Anterior cingulate cortex (tissue), 58 donors: ENCODE results near the gene NR2F1-AS1.

Source experiments
- DNase-seq, 58 donors: peaks; one replicate each; lab custom pipeline; 2025; lab: John Stamatoyannopoulos, UW

Gene NR2F1-AS1

DNA sequence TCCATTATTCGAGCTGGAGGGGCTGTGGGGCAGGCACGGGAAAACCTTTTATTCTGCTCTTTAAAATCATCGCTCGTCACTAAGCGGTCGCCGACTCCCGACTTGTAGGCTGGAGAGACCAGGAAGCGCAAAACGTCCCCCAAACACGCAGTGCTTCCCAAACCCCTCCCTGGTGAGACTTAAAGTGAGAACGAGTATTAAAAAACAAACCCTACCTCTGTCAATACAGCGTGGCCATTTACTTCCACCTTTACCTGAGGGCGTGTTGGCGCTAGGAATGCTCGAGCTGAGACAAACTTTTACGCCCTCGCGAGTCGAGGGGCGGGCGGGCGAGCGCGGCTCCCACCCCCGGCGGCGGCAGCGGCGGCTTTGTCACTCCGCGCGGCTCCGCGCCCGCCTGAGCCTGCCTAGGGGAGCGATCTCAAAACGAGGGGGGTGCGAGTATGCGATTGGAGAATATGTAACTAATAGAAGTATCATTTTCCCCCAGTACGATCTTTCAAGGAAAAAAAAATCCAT, at the start of gene NR2F1-AS1:
TSS of gene NR2F1-AS1 (minus strand) at position 293 of the 519 bp plus-strand sequence.
- peak in 13 of 58 donors; percentile 40 to 84 (median 75) for DNase-seq

- DNase-seq: no peak
Observed at GRCh38 chr5:93626801-93627200, 45.8 kb upstream of the NR2F1-AS1 start.

DNA sequence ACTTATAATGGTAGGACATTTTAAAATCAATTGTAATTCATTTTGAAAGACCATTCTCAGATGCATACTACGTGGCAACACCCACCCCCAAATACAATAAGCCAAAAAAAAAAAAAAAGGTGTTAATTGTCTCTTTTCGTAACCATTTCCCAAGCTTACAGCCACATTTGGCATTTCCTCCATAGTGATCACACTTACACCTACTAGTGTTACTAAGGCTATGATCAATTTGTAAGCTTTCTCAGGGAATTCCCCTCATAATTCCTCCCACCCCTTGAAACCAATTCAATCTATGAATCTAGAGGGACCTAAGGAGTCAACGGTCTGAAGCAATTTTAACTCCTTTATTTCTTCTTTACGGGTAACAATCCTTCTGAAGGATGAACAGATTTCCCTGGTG, 42.1 kb upstream of the NR2F1-AS1 start:
- DNase-seq: no peak

- peak in 14 of 58 donors; percentile 14 to 78 (median 26) for DNase-seq
Observed at GRCh38 chr5:93622240-93622885, 41.3 kb upstream of the NR2F1-AS1 start.

DNA sequence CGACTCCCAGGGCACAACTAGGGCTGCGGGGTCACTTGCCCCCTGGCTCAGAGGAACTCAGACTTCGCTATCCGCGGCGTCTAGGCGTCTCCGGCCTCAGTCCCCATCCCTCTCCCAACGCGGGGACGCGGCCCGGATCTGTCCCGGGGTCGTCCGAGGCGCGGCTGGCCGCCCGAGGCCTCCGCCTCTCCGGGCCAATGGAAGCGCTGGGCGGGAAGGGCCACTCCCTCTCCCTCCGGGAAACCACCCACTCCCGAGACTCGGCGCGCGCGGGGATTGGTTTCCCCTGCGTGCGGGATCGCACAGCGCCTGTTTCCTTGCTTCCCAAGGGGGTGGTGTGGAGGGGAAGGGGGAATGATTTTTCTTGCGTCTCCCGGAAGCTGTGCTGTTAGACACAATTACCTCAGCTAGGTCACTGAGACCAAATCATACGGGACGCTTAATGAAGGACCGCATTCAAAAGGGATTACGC, 40.3 kb upstream of the NR2F1-AS1 start:
- DNase-seq: peak; percentile 36 to 95 (median 79)

DNA sequence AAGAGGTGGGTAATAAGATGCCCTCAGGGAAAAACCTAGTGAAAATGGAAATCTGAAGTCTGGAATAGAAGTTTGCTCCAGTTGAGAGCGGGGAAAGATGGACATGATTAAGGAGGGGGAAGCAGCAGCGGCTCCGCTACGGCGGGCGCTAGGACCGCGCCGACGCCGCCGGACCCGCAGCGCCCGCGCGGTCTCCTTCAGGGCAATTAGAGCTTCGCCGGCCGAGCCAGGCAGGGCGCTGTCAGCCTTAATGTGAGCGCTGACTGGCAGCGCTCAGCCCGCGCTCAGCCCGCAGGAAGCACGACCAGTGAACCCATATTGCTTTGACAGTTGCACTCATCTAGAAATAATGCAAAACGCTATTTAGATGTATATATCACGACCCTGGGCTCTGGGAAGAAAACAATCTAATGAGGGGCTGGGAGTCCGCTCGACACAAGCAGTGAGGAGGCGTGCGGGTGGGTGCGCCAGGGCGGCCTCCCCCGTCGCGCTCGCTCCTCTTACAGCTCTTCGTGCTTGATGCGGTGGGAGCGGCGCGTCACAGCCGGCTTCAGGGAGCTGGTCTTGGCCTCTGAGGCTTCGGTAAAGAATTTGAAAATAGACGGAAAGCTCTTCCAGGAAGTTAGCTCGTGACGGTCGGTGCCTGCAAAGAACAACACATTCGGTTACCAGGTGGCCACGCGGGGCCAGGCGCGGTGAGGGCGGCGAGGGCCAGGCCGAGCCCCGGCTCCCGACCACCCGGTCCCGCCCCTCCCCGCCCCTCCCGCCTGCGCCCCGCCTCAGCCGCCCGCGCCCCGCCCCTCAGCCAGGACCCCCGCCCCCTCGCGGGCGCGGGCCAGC, 39.7 kb upstream of the NR2F1-AS1 start:
- DNase-seq: peak in 53 of 58 donors; percentile 20 to 80 (median 61)

- DNase-seq: no peak
Observed at GRCh38 chr5:93616538-93617174, 35.6 kb upstream of the NR2F1-AS1 start.

- no peak for DNase-seq
Observed at GRCh38 chr5:93612855-93613243, 31.8 kb upstream of the NR2F1-AS1 start.

GRCh38 chr5:93611976-93612854, 31.2 kb upstream of the NR2F1-AS1 start:
- DNase-seq: peak in 2 of 58 donors; percentile 17 to 19

DNA sequence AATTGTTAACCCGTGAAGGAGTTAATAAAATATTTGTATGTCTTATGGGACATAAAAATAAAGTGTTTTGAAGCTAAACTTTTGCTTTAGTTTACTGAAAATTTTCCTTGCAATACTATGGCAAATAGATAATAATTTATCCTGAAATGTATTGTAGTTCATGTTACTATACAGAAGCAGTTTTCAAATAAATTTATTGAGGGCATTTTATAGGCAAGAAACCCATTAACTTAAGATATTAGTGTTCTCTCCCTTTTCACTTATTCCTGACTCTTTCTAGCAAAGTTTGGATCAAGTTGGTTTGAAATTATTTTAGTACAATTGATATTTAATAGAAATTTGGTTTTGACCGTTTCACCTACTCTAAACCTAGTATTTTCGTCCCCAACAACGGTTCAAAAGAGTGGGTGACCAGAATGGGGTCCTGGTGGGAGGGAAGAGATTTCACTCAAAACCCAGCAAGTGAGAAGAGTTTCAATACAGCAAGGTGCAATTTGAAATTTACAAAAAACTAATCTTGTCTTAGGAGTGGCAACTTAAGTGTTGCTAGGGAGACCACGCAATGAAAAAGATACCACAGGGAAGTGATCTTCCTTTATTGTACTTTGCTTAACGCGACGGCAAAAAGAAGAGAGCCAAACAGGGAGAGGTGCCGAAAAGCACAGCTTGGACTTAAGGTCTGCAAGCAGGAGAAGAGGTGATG, 30.4 kb upstream of the NR2F1-AS1 start:
- DNase-seq: no peak

- DNase-seq: no peak
Observed at GRCh38 chr5:93610581-93611272, 29.7 kb upstream of the NR2F1-AS1 start.

DNA sequence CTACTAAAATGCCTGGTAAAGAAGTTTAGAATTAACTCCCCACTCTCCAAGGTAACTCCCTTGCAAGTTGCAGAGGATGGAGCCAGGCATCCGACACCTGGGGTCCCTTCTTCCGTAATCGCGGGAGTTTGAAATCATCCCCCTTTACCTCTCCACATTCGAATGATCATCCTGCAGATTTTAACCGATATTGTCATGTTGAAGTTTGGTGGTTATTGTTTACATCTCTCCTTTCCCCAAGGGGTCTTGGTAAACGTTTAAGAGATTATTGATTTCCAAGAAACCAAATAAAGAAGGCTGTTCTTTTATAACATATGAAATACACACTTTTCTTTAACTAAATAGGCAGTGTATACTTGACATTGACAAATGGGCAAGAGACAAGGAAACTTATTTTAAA, 28.7 kb upstream of the NR2F1-AS1 start:
- no peak for DNase-seq

DNA sequence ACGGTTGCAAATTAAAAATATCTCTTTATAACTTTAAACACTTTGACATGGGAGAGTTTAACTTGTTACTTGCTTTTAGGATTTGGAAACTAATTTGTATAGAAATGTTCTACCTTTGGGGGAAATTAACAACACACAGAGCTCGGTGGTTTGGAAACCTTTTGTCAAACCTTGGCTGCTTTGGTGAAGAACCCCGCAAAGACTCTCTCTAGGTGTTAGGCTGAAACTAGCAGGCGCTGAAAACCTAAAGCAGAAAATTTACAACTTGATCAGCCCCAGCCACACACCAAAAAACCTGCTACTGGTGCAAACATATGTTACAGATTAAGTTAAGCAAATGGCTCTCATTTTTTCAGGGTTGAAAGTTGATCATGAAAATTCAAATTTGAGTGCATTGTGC, 27.8 kb upstream of the NR2F1-AS1 start:
- no peak for DNase-seq

GRCh38 chr5:93607367-93608258, 26.6 kb upstream of the NR2F1-AS1 start:
- DNase-seq: peak in 13 of 58 donors; percentile 20 to 68 (median 36)

DNA sequence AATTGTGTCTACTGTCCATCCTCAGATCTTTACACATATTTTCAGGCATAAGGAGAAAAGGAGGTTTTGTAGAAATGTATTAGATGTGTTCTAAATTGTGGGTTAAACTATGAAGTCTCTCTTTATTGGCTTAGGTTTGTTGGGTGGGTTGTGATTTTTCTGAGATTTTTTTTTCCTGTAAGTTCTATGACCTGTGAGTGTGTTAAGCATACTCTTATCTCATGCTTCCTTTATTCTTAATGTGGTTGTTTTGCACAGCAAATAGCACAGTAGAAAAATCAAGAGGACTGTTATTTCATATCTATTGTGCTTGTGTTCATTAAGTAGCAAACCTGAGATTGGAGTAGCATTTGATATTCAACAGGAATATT, 25.3 kb upstream of the NR2F1-AS1 start:
- no peak for DNase-seq

GRCh38 chr5:93604644-93605515, 23.9 kb upstream of the NR2F1-AS1 start:
- no peak for DNase-seq
